Measurements from ENCODE around the gene CTCFL. TPM values are rescaled to one million over a fixed set of nuclear protein-coding genes. Genes with fewer than 3 reads are reported as not detected.

CTCFL gene
- total and polyA plus RNA-seq, 2 of the 13 experiments (the other 11 are each of a cell fraction or from before 2014, with no cell fraction given) = 0.04 TPM; not detected in 1

- TF ChIP-seq HES4 (CRISPR knock-in tag; IDR thresholded peaks at IDR 0.05; ENCODE audit: borderline replicate concordance) (no peak), ZNF350 (CRISPR knock-in tag; IDR thresholded peaks at IDR 0.05; ENCODE audit: borderline replicate concordance, low read depth) (peak; percentile 98), MLXIP (CRISPR knock-in tag; IDR thresholded peaks at IDR 0.05; ENCODE audit: borderline replicate concordance) (no peak), DR1 (CRISPR knock-in tag; IDR thresholded peaks at IDR 0.05) (no peak; the same call in 1 of the 2 replicates), MAFK (conservative IDR thresholded peaks at IDR 0.05 in 1 of 2, IDR thresholded peaks at IDR 0.05 in 1 of 2; ENCODE audit: low read length in 2 of 2) (peak; percentile 34 to 35; a peak in 2 of 4 replicates), ZFAT (CRISPR knock-in tag; conservative IDR thresholded peaks at IDR 0.05) (no peak), ZNF670 (CRISPR knock-in tag; IDR thresholded peaks at IDR 0.05; ENCODE audit: borderline replicate concordance) (peak; percentile 90; the same call in 1 of the 2 replicates), TCF7 (IDR thresholded peaks at IDR 0.05; ENCODE audit: low read depth) (peak; percentile 63), ZNF839 (CRISPR knock-in tag; IDR thresholded peaks at IDR 0.05; ENCODE audit: borderline replicate concordance) (no peak), DBP (CRISPR knock-in tag; IDR thresholded peaks at IDR 0.05; ENCODE audit: not compliant biosample characterization) (peak; percentile 44), RBAK (CRISPR knock-in tag; IDR thresholded peaks at IDR 0.05) (peak; percentile 56; the same call in 1 of the 2 replicates), BRD4 (CRISPR knock-in tag; IDR thresholded peaks at IDR 0.05) (0 out of 2 replicates have a peak, but pooled peaks have one; percentile 39), ZBTB7B (CRISPR knock-in tag; IDR thresholded peaks at IDR 0.05) (peak; percentile 67), AHDC1 (CRISPR knock-in tag; IDR thresholded peaks at IDR 0.05; ENCODE audit: borderline replicate concordance) (peak; percentile 94; the same call in 1 of the 2 replicates), TP53 (CRISPR knock-in tag; conservative IDR thresholded peaks at IDR 0.05) (no peak), ISX (CRISPR knock-in tag; conservative IDR thresholded peaks at IDR 0.05) (0 out of 2 replicates have a peak, but pooled peaks have one; percentile 54)
Measured at GRCh38 chr20:57560554-57561355, 35.8 kb upstream of the CTCFL start, which contains the start of gene PCK1 (continued).
